GM18498 (cell line): ENCODE measurements around the gene PRRT4.

ENCODE experiments used
- ATAC-seq: cut with Tn5 transposase; IDR thresholded peaks from one replicate; pipeline ENCODE4 v1.9.1; 2021; ENCODE audit warnings: mild to moderate bottlenecking, moderate library complexity; ENCODE audit not compliant: unreplicated experiment

Gene PRRT4

DNA sequence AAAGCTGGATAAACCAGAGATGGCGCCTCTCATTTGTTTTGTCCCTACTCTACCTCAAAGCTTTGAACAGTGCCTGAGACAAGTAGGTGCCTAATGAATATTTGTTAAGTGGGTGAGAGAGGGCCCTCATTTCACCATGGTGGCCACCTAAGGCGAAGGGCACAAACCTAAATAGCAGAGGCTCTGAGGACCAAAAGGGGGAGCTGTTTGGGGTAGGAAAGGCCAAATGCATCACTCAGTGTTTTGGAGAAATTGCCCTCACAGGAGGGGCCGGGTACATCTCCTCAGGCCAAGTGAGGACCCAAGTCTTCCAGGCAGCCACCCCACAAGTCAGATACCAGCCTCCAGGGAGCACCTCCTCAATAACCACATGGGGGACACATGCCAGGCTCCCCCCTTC is 34.3 kb upstream of the PRRT4 start:
- no peak for ATAC-seq

DNA sequence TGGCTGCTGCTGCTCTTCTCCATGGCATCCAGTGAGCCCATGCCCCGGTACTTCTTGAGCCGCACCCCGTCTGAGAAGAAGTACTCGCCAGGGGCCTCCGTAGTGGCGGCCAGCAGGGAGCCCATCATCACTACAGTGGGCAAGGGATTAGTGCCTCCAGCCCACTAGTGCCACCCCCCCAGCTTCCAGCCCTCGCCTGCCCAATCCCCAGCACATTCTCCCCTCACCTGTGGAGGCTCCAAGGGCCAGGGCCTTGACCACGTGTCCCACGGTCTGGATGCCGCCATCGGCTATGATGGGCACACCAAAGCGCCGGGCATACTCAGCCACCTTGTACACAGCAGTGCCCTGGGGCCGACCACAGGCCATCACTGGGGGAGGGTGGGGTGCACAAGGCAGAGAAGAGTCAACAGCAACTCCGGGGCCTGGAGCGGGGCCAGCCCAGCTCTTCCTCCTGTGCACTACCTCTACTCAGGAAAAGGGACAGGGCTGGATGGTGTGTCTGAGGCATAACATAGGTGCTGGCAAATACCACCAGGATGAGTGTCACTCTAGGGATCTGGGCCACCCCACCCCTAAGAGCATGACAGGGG is 33.5 kb upstream of the PRRT4 start:
- ATAC-seq, result no peak

DNA sequence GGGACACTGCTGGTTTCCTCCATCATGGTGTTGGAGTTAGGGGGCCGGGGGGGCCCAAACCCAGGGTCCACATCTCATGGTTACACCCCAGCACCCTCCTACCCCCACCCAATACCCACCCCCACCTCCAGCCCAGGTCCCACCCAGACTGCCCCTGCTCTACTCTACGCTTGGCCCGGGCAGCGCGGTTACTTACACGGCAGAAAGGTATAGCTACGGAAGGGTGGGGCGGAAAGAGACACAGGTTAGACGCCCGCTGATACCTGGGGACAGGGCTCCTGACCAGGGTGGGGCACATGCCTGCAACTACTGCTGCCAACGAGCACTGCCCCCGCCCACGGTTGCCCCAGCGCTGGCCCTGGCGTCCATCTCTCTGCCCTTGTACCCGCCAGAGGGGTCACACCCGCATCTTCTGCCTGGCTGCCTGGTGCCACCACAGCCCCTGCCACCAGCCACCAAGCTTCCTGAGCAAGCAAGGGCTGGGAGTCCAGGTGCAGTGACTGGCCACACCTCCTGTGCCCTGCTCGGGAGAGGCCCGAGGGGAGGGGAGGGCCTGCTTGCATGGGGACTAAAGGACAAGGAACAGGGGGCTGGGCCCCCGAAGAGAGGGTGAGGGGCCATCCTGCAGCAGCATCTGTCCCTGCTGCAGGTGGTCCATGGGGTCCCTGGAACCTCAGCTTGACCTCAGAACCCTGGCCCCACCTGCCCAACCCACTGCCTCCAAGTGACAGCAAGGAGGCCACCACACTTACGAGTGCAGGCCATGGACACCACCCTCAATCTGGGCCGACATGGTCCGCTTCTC is 32.2 kb upstream of the PRRT4 start:
- no peak for ATAC-seq

DNA sequence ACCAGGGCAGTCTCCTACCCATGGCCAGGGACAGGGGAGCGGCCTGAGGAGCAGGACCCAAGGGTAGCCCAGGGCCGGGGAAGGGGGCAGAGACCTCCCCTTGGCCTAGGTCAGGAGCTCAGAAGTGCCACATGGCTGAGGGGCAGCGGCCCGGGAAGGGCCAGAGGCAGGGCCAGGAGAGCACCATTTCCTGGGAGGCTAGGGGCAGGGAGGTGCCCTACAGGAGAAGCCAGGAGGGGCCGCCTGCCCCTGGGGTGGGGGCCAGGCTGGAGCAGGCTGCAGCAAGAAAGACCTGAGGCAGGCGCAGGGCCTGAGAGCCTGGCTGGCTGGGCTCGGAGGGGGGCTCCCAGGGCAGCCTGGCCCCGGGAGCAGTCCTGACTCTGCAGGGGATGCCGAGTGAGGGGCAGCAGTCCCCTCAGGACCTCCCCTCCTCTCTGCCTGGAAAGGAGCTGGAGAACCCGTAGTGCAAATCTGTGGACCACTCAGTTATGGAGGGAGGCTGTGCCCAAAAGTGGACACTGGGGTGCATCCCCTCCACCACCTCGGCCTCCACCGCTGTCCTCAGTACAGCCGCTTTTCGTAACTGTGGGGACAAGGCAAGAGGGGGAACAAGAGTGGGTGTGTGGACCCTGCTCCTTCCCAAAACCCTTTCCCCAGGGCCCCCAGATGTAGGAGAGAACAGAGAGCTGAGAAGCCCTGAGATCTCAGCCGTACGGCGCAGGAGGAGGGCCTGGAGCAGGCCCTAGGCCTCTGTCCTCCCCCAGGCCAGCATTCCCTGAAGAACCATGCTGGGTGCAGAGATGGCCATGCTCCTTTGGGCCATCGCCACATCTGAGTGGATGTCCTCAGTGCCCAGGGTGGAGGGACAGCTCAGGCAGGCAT is 31.2 kb upstream of the PRRT4 start:
- ATAC-seq, result no peak

DNA sequence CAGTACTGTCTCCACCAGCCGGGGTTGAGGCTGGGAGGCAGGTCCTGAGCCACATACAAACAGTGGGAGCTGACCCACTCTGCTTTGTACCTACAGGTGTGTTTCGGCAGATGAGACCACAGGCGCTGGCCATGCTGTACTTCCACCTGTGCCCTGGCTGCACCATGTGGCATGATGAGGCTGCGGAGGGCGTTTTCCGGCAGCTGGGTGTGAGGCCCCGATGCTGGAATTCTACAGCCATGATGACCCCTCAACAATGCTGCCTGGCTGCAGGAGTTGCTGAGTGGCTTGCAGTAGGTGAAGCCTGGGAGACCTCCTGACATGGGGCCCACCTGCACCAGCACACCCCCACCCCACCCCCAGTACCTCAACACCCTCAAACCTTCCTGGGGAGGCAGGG is 30.3 kb upstream of the PRRT4 start:
- no peak for ATAC-seq

DNA sequence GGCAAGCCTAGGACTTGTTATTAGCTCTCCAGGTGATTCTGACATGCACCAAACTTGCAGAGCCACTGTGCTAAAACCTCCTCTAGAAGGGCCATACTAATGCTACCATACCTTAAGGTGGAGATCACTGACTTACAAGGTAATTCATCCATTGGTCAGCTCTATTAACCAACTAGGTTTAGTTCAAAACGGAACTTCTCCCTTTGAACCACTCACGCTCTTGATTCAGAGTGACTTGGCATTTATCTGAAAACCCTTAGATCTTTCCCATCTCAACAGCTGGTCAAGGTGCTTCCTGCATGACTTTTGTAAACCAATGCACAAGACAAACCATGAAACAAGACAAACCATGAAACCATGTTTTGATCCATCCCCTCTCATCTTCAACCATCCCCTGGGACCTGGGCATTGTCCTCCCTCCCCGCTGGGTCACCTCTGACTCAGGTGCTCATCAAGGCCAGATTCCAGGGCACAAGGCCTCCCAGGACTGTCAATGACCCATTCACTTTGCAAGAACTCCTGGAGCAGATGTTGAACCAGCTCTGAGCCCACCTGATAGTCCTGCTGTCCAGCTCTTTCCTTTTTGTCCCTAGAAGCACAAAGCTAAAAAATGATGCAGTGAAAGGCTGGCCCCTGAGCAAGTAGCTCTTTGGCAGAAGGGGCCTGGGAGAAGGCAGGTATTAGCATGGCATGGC is 29.5 kb upstream of the PRRT4 start:
- ATAC-seq, result no peak

DNA sequence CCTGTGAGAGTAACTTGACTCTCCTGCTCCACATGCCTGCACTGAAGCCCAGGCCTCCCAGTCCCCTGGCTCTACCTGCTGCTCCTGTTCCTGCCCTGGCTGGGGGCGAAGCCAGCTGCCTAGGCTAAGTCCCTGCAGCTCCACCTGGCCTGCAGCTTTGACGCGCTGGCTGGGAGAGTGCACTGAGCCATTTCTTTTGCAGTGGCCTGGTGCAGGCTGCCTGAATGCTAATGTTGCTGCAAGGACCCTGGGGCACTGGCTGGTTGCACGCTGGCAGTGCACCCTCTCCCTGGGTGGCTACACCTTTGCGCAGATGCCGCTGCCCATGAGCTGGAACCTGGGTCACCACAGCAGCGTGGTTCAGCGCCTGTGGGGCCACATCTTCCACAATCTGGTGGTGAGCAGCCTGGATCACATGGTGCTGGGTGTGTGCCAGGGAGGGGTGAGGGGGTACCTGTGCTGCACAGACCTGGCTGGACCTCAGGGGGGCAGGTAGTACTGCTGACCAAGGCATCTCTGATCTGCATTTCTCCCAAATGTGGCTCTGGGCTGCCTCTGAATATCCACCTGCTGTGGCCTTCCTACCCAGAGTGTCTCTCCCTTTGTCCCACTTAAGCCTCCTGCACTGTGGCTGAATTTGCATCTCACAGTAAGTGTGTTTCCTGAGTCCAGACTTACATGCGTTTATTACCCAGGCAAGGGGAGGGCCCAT is 28.3 kb upstream of the PRRT4 start:
- no peak for ATAC-seq

DNA sequence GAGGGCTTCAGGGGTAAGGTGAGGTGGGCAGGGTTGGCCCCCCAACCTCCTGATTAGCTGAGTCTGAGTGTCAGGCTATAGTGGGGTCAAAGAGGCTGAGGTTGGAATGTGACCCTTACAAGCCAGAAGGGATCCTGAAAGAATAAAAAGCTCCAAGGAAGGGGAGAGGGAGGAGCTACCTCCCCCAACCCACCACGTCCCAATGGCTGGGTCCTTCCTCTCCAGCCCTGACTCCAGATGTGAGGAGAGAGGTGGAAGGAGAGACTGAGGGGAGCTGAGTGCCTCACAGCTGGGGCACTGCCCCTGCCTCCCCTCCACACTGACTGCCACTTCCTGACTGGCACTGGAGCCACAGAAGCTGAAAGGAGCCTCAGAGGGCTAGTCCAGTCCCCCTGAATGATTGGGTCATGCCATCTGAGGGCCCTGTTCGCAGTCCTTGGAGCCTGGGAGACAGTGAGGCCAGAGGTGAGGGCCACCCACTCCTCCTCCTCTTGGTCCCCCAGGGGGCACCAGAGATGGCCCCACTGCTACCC is 27.7 kb upstream of the PRRT4 start:
- ATAC-seq, result no peak

DNA sequence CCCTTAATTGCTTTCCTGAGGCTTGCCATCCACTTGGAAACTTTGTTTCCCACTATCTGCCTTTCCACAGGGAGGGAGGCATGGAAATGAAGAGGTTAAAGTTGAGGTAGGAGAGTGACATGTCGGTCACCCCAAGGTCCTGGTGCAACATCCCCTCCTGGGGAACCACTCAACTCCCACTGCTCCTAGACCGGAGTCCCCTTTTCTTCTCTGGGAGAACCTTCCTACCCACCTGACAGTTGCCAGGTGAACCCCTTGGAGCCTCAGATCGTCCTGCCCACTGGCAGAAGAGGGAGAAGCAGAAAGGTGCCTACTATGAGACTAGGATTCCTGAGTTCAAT is 26.6 kb upstream of the PRRT4 start:
- no peak for ATAC-seq

DNA sequence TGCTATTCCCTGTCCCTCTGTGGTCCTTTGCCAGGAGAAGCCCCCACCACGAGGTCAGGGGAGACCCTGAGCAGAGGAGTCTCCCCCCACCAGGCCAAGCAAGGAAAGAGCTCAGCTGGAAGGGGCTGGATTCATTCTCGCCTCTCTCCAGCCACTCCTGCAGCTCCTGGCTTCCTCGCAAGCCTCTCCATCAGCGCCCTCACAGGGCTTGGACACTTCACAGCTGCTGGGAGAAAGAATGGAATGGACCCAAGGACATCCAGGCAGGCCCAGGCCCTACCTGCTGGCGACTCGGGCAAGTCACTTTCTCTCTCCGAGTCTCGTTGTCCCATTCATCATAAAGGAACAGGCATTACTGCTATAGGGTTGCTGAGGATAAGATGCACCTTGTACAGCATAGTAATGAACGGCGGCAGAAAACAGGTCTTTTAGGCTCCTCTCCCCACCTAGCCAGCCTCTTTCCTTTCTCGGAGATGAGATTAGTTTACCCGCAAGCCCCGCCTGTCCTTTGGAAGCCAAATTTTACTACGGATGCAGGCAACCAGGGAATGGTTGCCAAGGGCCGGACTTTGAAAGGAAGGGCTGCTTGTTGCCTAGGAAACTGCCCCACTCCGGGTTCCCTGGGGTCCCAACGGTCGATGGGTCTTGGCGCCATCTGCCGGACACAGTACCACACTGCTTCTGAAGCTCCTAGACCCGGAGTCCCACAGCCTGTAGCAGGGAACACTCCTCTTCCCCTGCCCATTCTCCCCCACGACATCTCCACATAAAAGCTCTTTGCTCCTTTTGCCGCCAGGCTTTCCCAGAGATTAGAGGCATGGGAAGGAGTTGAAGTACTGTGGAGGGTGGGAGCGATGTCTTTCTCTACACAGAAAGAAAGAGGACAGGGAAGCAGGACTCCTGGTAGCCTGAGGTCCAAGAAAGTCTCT is 26.0 kb upstream of the PRRT4 start:
- peak; percentile 82 for ATAC-seq

DNA sequence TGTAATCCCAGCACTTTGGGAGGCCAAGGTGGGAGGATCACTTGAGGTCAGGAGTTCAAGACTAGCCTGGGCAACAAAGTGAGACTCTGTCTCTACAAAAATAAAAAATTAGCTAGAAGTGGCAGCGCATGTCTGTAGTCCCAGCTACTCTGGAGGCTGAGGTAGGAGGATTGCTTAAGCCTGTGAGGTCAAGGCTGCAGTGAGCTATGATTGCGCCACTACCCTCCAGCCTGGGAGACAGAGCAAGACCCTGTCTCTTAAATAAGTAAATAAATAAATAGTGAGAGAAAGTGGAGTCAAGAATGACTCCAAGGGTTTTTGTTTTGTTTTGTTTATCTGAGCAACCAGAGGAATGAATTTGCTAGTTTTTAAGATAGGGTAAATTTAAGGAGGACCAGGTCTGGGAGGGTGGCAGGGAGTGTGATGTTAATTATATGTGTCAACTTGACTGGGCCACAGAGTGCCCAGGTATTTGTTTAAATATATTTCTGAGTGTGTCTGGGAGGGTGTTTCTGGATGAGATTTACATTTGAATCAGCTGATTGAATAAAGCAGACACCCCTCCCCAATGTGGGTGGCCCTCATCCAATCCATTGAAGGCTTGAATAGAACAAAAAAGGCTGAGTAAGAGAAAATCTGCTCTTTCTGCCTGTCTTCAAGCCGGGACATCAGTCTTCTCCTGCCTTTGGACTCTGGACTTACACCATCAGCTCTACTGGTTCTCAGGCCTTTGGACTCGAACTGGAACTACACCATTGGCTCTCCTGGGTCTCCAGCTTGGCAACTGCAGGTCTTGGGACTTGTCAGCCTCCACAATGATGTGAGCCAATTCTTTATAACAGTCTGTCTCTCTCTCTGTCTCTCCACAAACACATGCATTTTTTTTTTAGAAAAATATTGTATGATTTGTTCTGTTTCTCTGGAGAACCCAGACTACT is 24.8 kb upstream of the PRRT4 start:
- no peak for ATAC-seq

DNA sequence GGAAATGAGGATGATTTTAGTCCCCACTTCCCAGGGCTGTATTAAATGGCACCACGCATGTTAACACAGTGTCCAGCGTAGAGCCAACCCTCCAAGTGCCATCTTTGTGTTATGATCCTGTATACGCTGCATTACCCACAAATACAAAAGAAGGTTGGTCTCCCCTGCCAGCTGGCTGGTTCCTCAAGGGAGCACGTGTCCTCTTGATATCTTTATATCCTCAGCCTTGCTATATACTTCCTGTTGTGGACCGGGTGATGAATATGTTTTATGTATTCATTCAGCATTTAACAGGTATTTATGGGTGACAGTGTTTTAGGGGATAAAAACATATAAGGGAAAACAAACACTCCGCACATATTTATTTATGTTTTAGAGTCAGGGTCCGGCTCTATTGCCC is 23.2 kb upstream of the PRRT4 start:
- no peak for ATAC-seq

DNA sequence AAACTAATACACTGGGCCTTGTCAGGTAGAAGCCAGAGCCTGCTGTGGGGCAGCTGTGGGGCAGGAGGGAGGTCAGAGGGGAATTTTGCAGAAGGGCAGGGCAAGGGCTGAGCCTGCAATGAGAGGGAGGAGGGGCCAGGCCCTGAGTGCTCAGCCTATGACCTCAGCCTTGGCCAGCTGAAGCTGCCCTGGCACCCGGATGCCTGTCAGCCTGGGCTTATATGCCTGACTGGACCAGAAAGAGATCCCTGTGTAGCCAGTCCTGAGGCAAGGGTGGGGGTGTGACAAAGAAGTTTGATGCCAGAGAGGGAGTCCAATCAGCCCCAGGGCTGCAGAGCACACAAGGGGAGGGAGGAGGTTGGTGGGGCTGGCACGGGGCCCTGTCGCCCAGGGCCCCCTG is 22.3 kb upstream of the PRRT4 start:
- no peak for ATAC-seq

DNA sequence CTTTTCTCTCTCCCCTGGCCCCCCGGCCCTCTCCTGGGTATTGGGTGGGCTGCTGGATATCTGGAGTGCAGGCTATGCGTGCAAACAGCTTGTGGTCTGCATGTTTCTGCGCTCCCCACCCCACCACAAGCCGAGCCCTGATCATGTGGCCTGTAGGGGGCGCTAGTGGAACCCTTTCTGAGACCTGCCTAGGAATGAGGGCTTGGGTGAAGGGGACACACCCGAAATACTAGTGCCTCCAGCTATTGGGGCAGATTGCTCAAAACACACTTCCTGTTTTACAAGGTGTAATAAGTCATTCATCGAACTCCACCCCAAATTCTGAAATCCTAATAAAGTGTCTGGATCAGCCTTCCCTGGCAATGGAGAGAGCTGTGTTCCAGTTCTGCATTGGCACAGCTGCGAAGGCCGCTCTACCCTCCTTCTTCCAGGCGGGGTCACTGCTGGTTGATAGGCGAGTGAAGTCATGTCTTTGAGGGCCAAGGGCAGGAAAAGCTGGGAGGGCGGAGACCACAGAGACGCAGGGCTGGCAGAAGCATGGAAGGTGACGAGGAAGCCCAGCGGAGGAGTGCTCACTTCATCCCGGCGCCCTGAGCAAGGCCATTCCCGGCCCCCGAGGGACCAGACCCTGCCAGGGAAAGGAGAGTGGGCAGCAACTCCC is 19.8 kb upstream of the PRRT4 start:
- ATAC-seq, result no peak

DNA sequence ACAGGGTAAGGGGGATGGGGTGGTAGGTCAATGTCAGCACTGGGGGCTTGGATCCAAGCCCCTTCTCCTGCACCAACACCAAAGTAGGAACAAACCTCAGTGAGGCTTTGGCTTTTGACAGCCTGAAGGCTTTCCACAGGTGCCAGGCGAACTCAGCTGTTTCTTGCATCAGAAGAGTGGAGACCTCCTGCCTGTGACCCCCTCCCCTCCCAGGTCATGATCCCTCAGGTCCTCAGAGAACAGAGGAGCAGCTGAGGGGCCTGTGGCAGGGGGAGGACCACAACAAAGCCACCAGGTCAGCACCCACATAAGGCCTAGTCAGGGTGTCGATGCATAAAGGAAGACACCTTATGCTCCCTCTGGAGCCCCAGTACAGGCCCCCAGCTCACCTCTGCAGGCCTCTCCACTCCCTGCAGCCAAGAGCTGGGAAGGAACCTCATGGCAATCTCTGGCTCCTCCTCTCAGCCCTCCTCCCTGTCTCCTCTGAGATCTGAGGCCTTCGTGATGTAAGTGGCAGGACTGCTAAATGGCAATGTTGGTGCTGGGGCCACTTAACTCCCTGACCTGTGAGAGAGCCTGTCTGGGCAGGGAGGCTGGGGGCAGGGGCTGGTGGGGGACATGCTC is 19.1 kb upstream of the PRRT4 start:
- no peak for ATAC-seq

DNA sequence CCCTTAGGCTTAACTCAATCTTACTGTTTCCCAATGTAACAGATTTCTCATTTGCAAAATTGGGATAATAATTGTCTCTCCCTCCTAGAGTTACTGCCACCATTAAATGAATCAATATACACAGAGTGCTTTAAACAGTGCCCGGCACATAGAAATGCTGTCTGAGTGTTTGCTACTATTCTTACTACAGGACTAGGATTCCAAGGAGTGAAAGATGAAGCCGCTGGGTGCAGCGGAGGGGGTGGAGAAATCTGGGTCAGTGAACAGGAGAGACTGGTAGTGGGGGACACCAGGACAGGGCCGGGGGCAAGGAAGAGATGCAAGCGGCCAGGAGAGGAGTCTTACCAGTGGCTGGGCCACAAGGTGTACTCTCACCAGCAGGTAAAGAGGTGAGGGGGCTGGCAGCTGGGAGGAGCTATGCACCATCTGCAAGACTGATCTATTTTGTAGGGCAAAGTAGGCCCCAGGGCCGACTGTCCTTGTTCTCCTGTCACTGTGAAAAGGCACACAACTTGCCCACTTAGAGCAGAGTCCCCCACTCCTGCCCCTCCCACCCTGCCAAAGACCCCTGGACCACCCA is 18.5 kb upstream of the PRRT4 start:
- ATAC-seq, result no peak

DNA sequence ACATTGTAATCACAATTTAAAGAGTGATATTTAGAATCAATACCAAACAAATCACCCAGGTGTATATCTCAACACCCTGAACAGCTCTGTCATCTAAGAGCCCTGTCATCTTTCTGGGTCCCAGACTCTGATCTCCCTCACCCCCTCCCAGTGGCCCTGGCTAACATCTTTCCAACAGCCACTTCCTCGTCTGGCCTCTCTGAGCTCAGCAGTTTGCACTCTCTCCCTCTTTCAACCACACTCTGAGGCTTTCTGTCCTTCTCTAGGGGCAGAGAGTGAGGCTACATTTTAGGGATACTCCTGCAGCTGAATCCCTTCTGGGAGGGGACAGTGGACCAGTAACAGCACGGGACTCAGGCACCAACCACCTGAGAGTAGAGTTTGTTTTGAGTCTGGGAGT is 17.1 kb upstream of the PRRT4 start:
- no peak for ATAC-seq
